Endothelial cell (in vitro differentiated cells): ENCODE data around the gene NFIX. TPM values are rescaled to one million over a fixed set of nuclear protein-coding genes. Genes with fewer than 3 reads are reported as not detected.

Experiments
- DNase-seq: peaks from one replicate; pipeline ENCODE4 v3.0.0; 2021; ENCODE audit warnings: low spot score
- H3K27ac Mint-ChIP-seq: one replicate; pipeline ENCODE4 v1.8.0; 2021; ENCODE audit warnings: mixed read lengths, inconsistent platforms; ENCODE audit not compliant: unreplicated experiment
- H3K27me3 Mint-ChIP-seq: one replicate; pipeline ENCODE4 v1.8.0; 2021; ENCODE audit warnings: mild to moderate bottlenecking, moderate library complexity, mixed read lengths, inconsistent platforms; ENCODE audit not compliant: unreplicated experiment
- H3K36me3 Mint-ChIP-seq: one replicate; pipeline ENCODE4 v1.8.0; 2021; ENCODE audit warnings: mild to moderate bottlenecking, low read depth, mixed read lengths, inconsistent platforms; ENCODE audit not compliant: unreplicated experiment
- H3K4me1 Mint-ChIP-seq: one replicate; pipeline ENCODE4 v1.8.0; 2021; ENCODE audit warnings: mild to moderate bottlenecking, mixed read lengths, inconsistent platforms; ENCODE audit not compliant: unreplicated experiment
- H3K4me3 Mint-ChIP-seq: one replicate; pipeline ENCODE4 v1.8.0; 2021; ENCODE audit warnings: mild to moderate bottlenecking, mixed read lengths, inconsistent platforms; ENCODE audit not compliant: unreplicated experiment
- H3K9me3 Mint-ChIP-seq: one replicate; pipeline ENCODE4 v1.8.0; 2021; ENCODE audit warnings: mixed read lengths, inconsistent platforms; ENCODE audit not compliant: unreplicated experiment
- total RNA-seq: library from RNA; stranded (reverse); fragmentation: NEBNext Ultra II Directional; extraction: Animal tissue kit (Norgen Biotek cat#: 25700); gene quantifications from one replicate; pipeline ENCODE4 v1.2.1, GENCODE V29; 2021; ENCODE audit not compliant: unreplicated experiment
- TF ChIP-seq, protein P1 (sequence below): fragments of 200-600 bp; sonication (generic); IDR thresholded peaks from one replicate; pipeline ENCODE4 v1.5.0; 2021; ENCODE audit warnings: antibody characterized with exemption; ENCODE audit not compliant: unreplicated experiment

Gene NFIX
- total RNA-seq, 1 donor from 2014 or later = 9.9 TPM

DNA sequence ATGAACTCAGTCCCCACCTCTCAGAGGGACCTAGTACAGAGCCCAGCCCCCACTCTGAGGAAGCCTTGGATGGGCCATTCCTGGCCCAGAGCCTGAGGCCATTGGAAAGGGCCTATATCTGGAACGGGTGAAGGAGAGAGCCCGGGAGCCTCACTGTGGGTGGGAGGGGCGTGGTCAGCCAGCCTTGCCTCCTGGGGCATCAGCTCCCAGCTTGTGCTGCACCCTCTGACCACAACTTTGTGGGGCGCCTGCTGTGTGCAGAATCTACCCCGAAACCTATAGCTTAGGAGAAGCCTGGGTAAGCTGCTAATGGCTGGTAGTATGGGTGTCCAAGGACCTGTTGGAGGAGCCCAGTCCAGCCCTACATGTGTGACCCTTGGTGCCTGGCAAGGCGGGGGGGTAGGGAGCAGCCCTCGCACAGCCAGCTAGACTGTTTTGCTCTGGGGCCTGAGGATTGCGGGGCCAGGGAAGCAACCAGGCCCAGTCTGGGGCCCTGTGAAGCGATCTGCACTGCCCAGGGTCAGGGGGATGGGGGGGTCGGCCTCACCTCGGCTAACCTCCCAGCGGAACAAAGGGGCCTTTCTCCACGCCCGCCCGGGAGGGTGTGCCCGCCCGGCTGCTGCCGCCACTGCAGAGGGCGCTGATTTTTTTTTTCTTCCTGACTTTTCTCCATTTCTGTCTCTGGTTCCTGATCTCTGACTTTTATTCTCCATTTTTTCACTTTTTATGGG lies 65.1 kb downstream of the NFIX start:
- Mint-ChIP-seq H3K9me3 (no peaks in the 10 kb centered on the region), H3K27me3 (peaks cover 16% of the 10 kb centered on the region), H3K4me1 (peaks cover 53% of the 10 kb centered on the region), H3K4me3 (no peak overlapping the region), H3K27ac (no peak overlapping the region), H3K36me3 (peaks cover 5% of the 10 kb centered on the region)
- no peak for DNase-seq
- TF ChIP-seq, protein P1, sequence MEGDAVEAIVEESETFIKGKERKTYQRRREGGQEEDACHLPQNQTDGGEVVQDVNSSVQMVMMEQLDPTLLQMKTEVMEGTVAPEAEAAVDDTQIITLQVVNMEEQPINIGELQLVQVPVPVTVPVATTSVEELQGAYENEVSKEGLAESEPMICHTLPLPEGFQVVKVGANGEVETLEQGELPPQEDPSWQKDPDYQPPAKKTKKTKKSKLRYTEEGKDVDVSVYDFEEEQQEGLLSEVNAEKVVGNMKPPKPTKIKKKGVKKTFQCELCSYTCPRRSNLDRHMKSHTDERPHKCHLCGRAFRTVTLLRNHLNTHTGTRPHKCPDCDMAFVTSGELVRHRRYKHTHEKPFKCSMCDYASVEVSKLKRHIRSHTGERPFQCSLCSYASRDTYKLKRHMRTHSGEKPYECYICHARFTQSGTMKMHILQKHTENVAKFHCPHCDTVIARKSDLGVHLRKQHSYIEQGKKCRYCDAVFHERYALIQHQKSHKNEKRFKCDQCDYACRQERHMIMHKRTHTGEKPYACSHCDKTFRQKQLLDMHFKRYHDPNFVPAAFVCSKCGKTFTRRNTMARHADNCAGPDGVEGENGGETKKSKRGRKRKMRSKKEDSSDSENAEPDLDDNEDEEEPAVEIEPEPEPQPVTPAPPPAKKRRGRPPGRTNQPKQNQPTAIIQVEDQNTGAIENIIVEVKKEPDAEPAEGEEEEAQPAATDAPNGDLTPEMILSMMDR = no peak

DNA sequence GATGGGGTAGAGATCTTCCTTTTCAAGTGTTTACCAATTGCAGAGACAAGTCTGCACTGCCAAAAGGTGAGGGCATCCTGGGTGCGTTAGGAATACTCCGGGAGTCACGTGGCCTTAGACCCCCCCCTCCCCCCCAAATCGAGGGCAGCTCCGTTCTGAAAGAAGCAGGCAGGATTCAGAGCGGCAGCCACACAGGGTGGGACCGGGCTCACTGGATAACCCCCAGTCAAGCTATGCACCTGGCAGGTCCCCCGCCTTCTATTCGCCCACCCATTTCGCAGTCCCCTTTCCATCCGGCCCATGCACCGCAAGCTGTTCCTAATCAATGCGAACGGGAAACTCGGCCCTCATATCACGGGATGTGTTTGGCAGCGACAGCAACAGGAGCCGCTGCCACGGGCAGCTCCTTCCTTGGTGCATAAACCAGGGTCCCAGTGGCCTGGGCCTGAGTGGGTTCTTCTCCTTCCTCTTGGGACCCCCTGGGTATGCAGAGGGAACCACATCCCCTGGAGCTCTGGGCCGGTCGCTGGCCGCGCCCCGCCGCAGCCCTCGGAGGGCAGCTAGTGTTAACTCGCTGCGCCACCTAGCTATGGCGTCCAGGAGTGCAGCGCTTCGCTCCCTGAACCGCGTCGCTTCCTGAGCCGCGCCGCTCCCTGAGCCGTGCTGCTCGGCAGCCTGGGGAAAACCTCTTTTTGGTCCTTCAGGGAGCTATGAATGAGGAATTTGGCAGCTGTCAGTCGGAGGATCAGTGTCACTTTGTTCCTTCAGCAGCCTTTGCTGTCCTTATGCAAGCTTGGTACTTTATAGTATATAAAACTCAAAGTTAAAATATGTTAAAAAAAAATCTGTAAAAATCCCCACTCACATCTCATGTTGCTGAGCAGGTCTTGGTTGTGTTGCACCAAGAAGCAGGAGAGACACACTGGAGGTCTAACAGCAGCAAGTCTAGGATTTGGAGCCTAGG lies 66.0 kb downstream of the NFIX start:
- TF ChIP-seq, protein P1 = peak; percentile 95
- Mint-ChIP-seq H3K27me3 (peaks cover 15% of the 10 kb centered on the region), H3K4me1 (peaks cover 52% of the 10 kb centered on the region), H3K9me3 (no peaks in the 10 kb centered on the region), H3K36me3 (peaks cover 5% of the 10 kb centered on the region), H3K4me3 (peak overlapping the region; percentile 31), H3K27ac (no peak overlapping the region)
- DNase-seq = peak; percentile 91

- no peak for DNase-seq
- Mint-ChIP-seq H3K4me3 (no peak overlapping the region), H3K27me3 (peaks cover 14% of the 10 kb centered on the region), H3K9me3 (no peaks in the 10 kb centered on the region), H3K36me3 (peaks cover 5% of the 10 kb centered on the region), H3K27ac (no peak overlapping the region), H3K4me1 (peaks cover 53% of the 10 kb centered on the region)
- TF ChIP-seq, protein P1 = no peak
Observed at GRCh38 chr19:13062317-13062716, 67.0 kb downstream of the NFIX start.

DNA sequence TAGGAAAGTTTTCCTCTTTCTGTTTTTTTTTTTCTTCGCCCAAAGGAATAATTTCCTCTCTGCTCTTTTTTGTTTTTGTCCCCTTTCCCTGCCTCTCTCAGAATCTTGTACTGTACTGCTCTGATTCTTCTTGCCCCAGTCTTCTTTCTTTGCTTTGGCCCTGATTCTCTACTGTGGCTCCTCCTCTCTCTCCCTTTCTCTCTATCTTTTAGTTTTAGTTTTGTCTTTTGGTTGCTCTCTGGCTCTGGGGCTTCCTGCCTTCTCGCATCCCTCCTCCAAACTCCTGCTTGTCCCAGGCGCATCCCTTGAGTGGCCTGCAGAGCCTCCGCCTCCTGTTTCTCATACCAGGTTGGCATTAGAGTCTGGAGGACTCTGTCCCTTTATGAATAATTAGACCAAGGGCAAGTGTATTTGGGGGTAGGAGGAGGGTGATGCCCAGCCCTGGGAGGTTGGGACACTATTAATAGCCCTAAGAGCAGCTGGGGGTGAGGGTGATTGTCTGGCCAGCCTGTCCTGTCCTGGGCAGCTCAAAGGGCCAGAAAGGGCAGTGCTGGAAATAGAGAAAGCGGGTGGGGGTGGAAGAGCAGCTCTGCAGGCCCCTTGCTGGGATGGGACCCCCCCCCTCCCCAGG lies 68.3 kb downstream of the NFIX start:
- peaks cover 55% of the 10 kb centered on the region for H3K4me1 Mint-ChIP-seq
- no peak overlapping the region for H3K27ac Mint-ChIP-seq
- DNase-seq = no peak
- no peak overlapping the region for H3K4me3 Mint-ChIP-seq
- TF ChIP-seq, protein P1 = no peak
- H3K27me3 Mint-ChIP-seq = peaks cover 14% of the 10 kb centered on the region
- peaks cover 5% of the 10 kb centered on the region for H3K36me3 Mint-ChIP-seq
- no peaks in the 10 kb centered on the region for H3K9me3 Mint-ChIP-seq
